LHCN-M2 (cell line): ENCODE measurements around the gene ARL5C. TPM values are rescaled to one million over a fixed set of nuclear protein-coding genes. Genes with fewer than 3 reads are reported as not detected.

Source experiments
- DNase-seq: peaks from one replicate; pipeline ENCODE4 v3.0.0-alpha.2; 2012; ENCODE audit warnings: low read depth
- total RNA-seq: library from RNA; depleted of rRNA; stranded (reverse); fragments of >200 nt; gene quantifications from 2 replicates; pipeline ENCODE4 v1.2.3, GENCODE V29; 2014; rRNA removed

Gene ARL5C
- total RNA-seq, 1 experiment from 2014 or later = not detected

DNA sequence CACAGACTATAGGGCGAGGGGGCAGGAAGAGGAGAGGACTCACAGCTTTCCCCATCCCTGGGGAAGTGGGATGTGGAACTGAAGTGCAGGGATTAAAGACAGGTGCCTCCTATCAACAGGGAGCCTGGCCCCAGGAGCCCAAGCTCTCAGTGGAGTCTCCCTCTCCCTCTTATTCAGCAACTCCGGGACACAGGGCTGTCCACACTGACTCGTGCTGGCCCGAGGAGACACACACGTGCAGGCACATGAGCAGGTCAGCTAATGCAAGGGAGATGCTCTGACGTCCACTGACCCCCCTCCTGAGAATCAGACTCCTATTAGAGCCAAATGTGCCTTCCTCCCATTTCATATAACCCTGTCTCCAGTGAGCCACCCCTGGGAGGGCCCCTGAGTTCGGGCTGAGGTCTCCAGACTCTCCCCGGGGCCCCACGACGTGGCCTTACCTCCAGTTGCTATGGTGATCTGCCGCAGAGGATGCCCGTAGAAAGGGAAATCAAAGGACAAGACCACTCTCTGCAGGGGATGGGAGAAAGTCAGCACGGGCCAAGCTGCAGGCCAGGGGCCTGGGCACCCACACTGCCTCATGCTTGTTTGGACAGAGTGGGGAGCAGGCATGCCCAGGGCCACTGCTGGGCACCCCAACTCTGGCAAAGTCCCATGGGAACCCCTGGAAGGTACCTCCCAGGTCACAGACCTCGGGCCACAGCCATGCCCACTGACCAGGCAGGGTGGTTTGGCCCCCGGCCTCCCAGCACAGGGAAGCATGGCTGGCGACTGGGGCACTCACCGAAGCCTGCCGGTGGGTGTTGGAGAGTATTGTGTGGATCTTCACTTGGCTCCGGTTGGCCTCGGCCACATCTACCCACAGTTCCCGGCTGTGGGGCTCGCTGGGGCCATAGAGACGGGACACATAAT, 57.2 kb downstream of the ARL5C start:
- DNase-seq = no peak

DNA sequence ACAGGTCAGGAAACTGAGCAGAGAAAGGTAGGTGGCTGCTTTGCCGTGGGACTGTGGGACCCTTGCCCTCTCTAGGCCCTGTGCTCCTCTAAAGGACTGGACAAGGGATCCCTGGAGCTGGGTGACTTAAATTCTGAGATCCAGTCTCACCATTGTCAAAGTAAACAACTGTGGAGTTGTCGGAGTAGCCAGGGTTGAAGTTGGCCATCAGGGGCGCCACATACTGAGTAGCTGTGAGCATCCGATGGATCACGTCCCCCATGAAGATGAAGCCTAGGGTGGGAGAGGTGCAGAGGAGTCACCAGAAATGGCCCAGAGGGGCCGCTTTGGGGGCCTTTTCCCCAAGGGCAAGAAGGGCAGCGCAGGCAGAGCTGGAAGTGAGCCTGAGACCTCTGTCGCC, 58.0 kb downstream of the ARL5C start:
- no peak for DNase-seq

DNA sequence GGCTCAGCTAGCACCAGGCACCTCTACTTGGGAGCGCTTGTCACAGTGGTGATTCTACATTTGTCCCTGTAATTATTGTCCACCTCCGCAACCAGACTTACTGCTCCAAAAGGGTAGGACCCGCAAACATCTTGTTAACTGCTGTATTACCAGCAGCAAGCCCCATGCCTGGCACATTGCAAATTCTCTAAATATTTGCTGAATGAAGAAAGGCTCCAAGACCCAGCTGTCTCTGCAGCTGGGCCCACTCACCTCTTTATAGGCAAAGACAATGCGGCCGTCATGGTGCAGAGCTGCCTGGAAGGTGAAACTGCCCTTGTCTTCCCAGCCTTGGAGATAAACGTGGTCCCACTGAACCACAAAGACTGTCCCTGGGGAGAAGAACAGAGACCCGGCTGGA, 58.8 kb downstream of the ARL5C start:
- DNase-seq = no peak

Other genes starting within 250 kb of the ARL5C start
- not detected in 2 replicates for gene FBXO47, start 198.8 kb downstream of the ARL5C start, total RNA-seq
- gene PLXDC1, start 14.5 kb downstream of the ARL5C start, total RNA-seq = 0.83 and 1.9 TPM in 2 replicates
- gene CACNB1, start 31.5 kb upstream of the ARL5C start, total RNA-seq = 3.8 and 4.0 TPM in 2 replicates
- 2,020 and 2,409 TPM in 2 replicates for gene RPL19, start 34.1 kb upstream of the ARL5C start, total RNA-seq
- gene STAC2, start 59.8 kb upstream of the ARL5C start, total RNA-seq = 0.11 TPM in 1 of 2 replicates, not detected in the other
- 4.6 and 7.0 TPM in 2 replicates for gene FBXL20, start 235.5 kb upstream of the ARL5C start, total RNA-seq